B cell (primary cell): Measurements from ENCODE around the gene NOC4L. TPM values are rescaled to one million over a fixed set of nuclear protein-coding genes. Genes with fewer than 3 reads are reported as not detected.

Experiments
- ATAC-seq: fragments of 200-7000 bp; cut with Tn5 transposase; one replicate; pipeline ENCODE4 v1.10.0; 2021; ENCODE audit warnings: low read depth, mild to moderate bottlenecking, moderate number of reproducible peaks, moderate library complexity
- CTCF ChIA-PET: fragments of 350-600 bp; sonication (Branson Sonifier 250); formaldehyde crosslinking; loops from one replicate; lab custom pipeline; 2021; ENCODE audit warnings: antibody characterized with exemption, inconsistent platforms; lab: Charles Lee
- POLR2A ChIA-PET: fragments of 350-600 bp; sonication (Branson Sonifier 250); formaldehyde crosslinking; loops from one replicate; lab custom pipeline; 2021; ENCODE audit warnings: antibody characterized with exemption; lab: Charles Lee
- DNase-seq: peaks from one replicate; pipeline ENCODE4 v3.0.0; 2013
- H2AFZ ChIP-seq: 2 replicates; pipeline ENCODE4 v1.6.1; 2012; ENCODE audit warnings: mild to moderate bottlenecking, low read depth, low read length; ENCODE audit not compliant: insufficient read depth, poor library complexity, severe bottlenecking
- H3K27ac ChIP-seq, 2 donors: 1 replicate in 1 of 2; 2 replicates in 1 of 2; pipeline ENCODE4 v1.5.1; 2012 to 2013; ENCODE audit warnings: low read length in 2 of 2, mild to moderate bottlenecking in 2 of 2, moderate library complexity in 1 of 2
- H3K27me3 ChIP-seq, 4 experiments: fragments of 200-600 bp in 1 of 4; sonication (generic) in 1 of 4; replicated peaks in 1 of 4; 1 replicate in 2 of 4; 2 replicates in 2 of 4; pipeline versions ENCODE4 v1.6.1 to v1.7.0; 2013 to 2016; ENCODE audit warnings: low read length in 3 of 4, mild to moderate bottlenecking in 2 of 4, mixed read lengths in 1 of 4, moderate library complexity in 1 of 4; ENCODE audit not compliant: insufficient read depth in 4 of 4, control insufficient read depth in 3 of 4; ENCODE audit errors: control extremely low read depth in 1 of 4
- H3K36me3 ChIP-seq, 2 experiments: replicated peaks in 1 of 2; 1 replicate in 1 of 2; 2 replicates in 1 of 2; pipeline versions ENCODE4 v1.6.1 to v1.7.1; 2013; ENCODE audit warnings: low read length in 1 of 2; ENCODE audit not compliant: insufficient read depth in 2 of 2, control insufficient read depth in 1 of 2; ENCODE audit errors: control extremely low read depth in 1 of 2, extremely low read depth in 1 of 2
- H3K4me1 ChIP-seq, 2 donors: fragments of 200-600 bp in 1 of 2; sonication (generic) in 1 of 2; 1 replicate in 1 of 2; 2 replicates in 1 of 2; pipeline versions ENCODE4 v1.5.1 to v1.6.1; 2013 to 2017; ENCODE audit warnings: low read length in 2 of 2; ENCODE audit not compliant: control insufficient read depth in 2 of 2, insufficient read depth in 2 of 2
- H3K4me2 ChIP-seq: replicated peaks from 2 replicates; pipeline ENCODE3; 2012; ENCODE audit warnings: mild to moderate bottlenecking, low read depth, low read length; ENCODE audit not compliant: poor library complexity, severe bottlenecking
- H3K4me3 ChIP-seq, 5 experiments: fragments of 200-600 bp in 1 of 5; sonication (generic) in 1 of 5; 1 replicate in 3 of 5; 2 replicates in 2 of 5; pipeline versions ENCODE4 v1.5.1 to v1.7.0; 2011 to 2016; ENCODE audit warnings: low read length in 4 of 5, mild to moderate bottlenecking in 4 of 5, low read depth in 2 of 5, control low read depth in 1 of 5, moderate library complexity in 1 of 5; ENCODE audit not compliant: insufficient read depth in 1 of 5; ENCODE audit errors: control extremely low read depth in 1 of 5, extremely low read depth in 1 of 5
- H3K79me2 ChIP-seq: fragments of 200-600 bp; sonication (generic); one replicate; pipeline ENCODE4 v1.6.0; 2016; ENCODE audit warnings: low read length; ENCODE audit not compliant: control insufficient read depth, insufficient read depth
- H3K9ac ChIP-seq: fragments of 200-600 bp; sonication (generic); 2 replicates; pipeline ENCODE4 v1.6.1; 2017; ENCODE audit warnings: mild to moderate bottlenecking, low read length, moderate library complexity
- H3K9me3 ChIP-seq, 3 donors: one replicate each; pipeline versions ENCODE4 v1.6.1 to v1.7.1; 2013; ENCODE audit warnings: low read length in 2 of 3; ENCODE audit not compliant: control insufficient read depth in 2 of 3, insufficient read depth in 1 of 3; ENCODE audit errors: control extremely low read depth in 1 of 3
- H4K20me1 ChIP-seq: 2 replicates; pipeline ENCODE4 v1.6.0; 2012; ENCODE audit warnings: mild to moderate bottlenecking, low read length; ENCODE audit not compliant: insufficient read depth, control insufficient read depth, poor library complexity, severe bottlenecking
- H3K27ac Mint-ChIP-seq: one replicate; pipeline ENCODE4 v1.8.0; 2021; ENCODE audit warnings: mixed read lengths
- H3K27me3 Mint-ChIP-seq: one replicate; pipeline ENCODE4 v1.8.0; 2021; ENCODE audit warnings: mixed read lengths
- H3K4me1 Mint-ChIP-seq: one replicate; pipeline ENCODE4 v1.8.0; 2021; ENCODE audit warnings: mixed read lengths
- H3K4me3 Mint-ChIP-seq: one replicate; pipeline ENCODE4 v1.8.0; 2021; ENCODE audit warnings: mixed read lengths
- H3K9me3 Mint-ChIP-seq: one replicate; pipeline ENCODE4 v1.8.0; 2022; ENCODE audit warnings: mixed read lengths; ENCODE audit not compliant: insufficient read depth
- EZH2 ChIP-seq: IDR thresholded peaks from 2 replicates; pipeline ENCODE4 v1.6.1; 2012; ENCODE audit warnings: borderline replicate concordance, low read depth, mild to moderate bottlenecking, moderate library complexity, low read length; ENCODE audit not compliant: insufficient read depth, poor library complexity, severe bottlenecking
- WGBS: methylation state at CpG from one replicate; pipeline ENCODE4 v1.1.5; 2013; ENCODE audit warnings: missing lambda C conversion rate; ENCODE audit not compliant: insufficient coverage; 5-methylcytosine and 5-hydroxymethylcytosine counted together
- intact Hi-C: fragments of 100-400 bp; cut with micrococcal nuclease; formaldehyde crosslinking; loops from one replicate; pipeline ENCODE4 v1.10.0; 2022
- polyA plus RNA-seq: library from polyadenylated mRNA; depleted of rRNA; stranded (reverse); fragments of >200 nt; gene quantifications from 2 replicates; pipeline ENCODE4 v1.2.3, GENCODE V29; 2012
- total RNA-seq, 2 donors: library from RNA; stranded (reverse); fragments of 120-200 nt in 1 of 2; gene quantifications; 1 replicate in 1 of 2; 2 replicates in 1 of 2; pipeline versions ENCODE4 v1.2.3 to v1.2.4, GENCODE V29; 2013 to 2022
- TF ChIP-seq, protein P1 (sequence below): fragments of 200-600 bp; IDR thresholded peaks from one replicate; pipeline ENCODE4 v1.8.0; 2022; ENCODE audit warnings: antibody characterized with exemption, mild to moderate bottlenecking

Gene NOC4L
- total and polyA plus RNA-seq, 2 donors (not counting 1 experiment from before 2014, with no cell fraction given), result 13.1 to 21.9 TPM

GRCh38 chr12:132111654-132112304 lies 32.5 kb upstream of the NOC4L start:
- H2AFZ ChIP-seq, result no peak overlapping the region
- TF ChIP-seq, protein P1, sequence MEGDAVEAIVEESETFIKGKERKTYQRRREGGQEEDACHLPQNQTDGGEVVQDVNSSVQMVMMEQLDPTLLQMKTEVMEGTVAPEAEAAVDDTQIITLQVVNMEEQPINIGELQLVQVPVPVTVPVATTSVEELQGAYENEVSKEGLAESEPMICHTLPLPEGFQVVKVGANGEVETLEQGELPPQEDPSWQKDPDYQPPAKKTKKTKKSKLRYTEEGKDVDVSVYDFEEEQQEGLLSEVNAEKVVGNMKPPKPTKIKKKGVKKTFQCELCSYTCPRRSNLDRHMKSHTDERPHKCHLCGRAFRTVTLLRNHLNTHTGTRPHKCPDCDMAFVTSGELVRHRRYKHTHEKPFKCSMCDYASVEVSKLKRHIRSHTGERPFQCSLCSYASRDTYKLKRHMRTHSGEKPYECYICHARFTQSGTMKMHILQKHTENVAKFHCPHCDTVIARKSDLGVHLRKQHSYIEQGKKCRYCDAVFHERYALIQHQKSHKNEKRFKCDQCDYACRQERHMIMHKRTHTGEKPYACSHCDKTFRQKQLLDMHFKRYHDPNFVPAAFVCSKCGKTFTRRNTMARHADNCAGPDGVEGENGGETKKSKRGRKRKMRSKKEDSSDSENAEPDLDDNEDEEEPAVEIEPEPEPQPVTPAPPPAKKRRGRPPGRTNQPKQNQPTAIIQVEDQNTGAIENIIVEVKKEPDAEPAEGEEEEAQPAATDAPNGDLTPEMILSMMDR, result no peak
- TF ChIP-seq EZH2, result no peak
- Mint-ChIP-seq H3K4me1 (no peaks in the 10 kb centered on the region), H3K4me3 (no peak overlapping the region), H3K27me3 (no peaks in the 10 kb centered on the region), H3K9me3 (no peaks in the 10 kb centered on the region), H3K27ac (no peak overlapping the region)
- H3K27ac ChIP-seq, result no peak overlapping the region
- H3K4me1 ChIP-seq, result no peaks in the 10 kb centered on the region
- H3K79me2 ChIP-seq, result no peaks in the 10 kb centered on the region
- DNase-seq, result no peak
- no peaks in the 10 kb centered on the region for H3K27me3 ChIP-seq
- 97% methylated on average over 16 of the region's 19 CpGs for WGBS
- H3K9ac ChIP-seq, result no peak overlapping the region
- H3K36me3 ChIP-seq, result peaks cover 14 to 43% of the 10 kb centered on the region in 2 experiments
- no peaks in the 10 kb centered on the region for H3K9me3 ChIP-seq
- intact Hi-C loops, result no loop called here
- POLR2A ChIA-PET, result no interaction called here
- no peaks in the 10 kb centered on the region for H4K20me1 ChIP-seq
- H3K4me2 ChIP-seq, result no peak overlapping the region
- no peak overlapping the region for H3K4me3 ChIP-seq
- no peak for ATAC-seq
- CTCF ChIA-PET, result no interaction called here

DNA sequence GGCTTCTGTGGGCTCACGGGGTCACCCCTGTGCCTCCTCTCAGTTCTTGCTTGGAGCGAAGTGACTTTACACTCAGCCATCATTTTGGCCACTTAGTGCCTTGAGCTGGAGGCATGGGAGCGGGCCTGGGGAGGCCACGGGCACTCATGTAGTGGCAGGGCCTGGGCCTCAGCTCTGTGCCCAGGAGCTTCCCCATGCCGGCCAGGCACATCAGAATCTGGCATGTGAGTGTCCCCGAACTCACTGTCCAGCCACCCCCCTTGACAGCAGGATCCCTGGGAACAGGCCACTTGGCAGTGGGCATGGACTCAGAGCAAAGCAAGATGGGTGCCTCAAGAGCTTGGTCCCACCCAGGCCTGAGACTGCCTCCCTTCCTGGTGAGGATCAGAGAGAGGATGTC lies 29.6 kb upstream of the NOC4L start:
- intact Hi-C loops, result no loop called here
- H3K4me1 Mint-ChIP-seq, result no peaks in the 10 kb centered on the region
- TF ChIP-seq, protein P1, result no peak
- no peak for TF ChIP-seq EZH2
- no peaks in the 10 kb centered on the region for H3K27me3 ChIP-seq
- WGBS, result over 99% methylated on average over 6 of the region's 6 CpGs
- no peaks in the 10 kb centered on the region for H3K79me2 ChIP-seq
- no peak overlapping the region for H3K4me3 Mint-ChIP-seq
- H3K27me3 Mint-ChIP-seq, result no peaks in the 10 kb centered on the region
- no peak overlapping the region for H3K4me3 ChIP-seq
- DNase-seq (no peak), ATAC-seq (no peak)
- no peak overlapping the region for H3K27ac Mint-ChIP-seq
- H4K20me1 ChIP-seq, result no peaks in the 10 kb centered on the region
- ChIA-PET POLR2A (no interaction called here), CTCF (no interaction called here)
- H3K36me3 ChIP-seq, result peaks cover 12 to 39% of the 10 kb centered on the region in 2 experiments
- no peaks in the 10 kb centered on the region for H3K9me3 ChIP-seq
- H2AFZ ChIP-seq, result no peak overlapping the region
- no peaks in the 10 kb centered on the region for H3K9me3 Mint-ChIP-seq
- no peak overlapping the region for H3K9ac ChIP-seq
- H3K4me1 ChIP-seq, result no peaks in the 10 kb centered on the region
- no peak overlapping the region for H3K27ac ChIP-seq
- H3K4me2 ChIP-seq, result no peak overlapping the region
